NCI-H1694 treated with DMSO at 0.1 percent for 48 hours (cell line): ENCODE data around the gene FUT8.

Experiments
- DNase-seq: peaks from one replicate; lab custom pipeline; 2025; lab: John Stamatoyannopoulos, UW

The FUT8 gene

GRCh38 chr14:65412032-65412846 lies at the start of gene FUT8:
FUT8 (plus strand) TSS chr14:65412730; CDS start chr14:65561564, 148,834 bp downstream.
- DNase-seq = peak; percentile 94

- no peak for DNase-seq
Measured at GRCh38 chr14:65366802-65367565, 45.5 kb upstream of the FUT8 start.

DNA sequence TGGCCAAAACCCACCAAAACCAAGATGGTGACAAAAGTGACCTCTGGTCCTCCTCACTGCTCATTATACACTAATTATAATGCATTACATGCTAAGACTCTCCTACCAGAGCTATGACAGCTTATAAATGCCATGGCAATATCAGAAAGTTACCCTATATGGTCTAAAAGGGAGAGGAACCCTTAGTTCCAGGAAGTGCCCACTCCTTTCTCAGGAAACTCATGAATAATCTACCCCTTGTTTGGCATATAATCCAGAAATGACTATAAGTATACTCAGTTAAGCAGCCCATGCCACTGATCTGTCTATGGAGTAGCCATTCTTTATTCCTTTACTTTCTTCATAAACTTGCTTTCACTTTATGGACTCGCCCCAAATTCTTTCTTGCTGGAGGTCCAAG lies 43.0 kb upstream of the FUT8 start:
- no peak for DNase-seq

DNA sequence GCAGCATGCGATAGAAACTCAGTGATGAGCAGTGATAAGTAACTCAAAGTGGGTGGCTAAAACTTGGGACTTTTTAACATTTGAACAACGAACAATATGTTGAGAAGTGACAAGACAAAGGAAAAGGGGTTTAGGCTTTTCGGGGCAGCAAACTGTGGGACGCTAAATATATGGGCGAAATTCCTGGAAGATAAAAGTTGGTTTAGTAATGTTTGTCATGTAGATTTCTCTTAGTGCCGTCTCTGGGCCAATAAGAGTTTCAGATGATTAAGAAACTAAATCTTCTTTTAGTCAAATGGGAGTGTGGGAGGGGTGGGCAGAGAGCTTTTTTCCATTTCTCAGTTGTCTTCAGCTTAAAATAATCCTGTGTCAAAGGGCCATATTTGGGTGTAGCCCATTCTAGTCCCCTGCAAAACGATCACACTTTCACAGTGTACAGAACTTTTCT lies 41.7 kb upstream of the FUT8 start:
- DNase-seq = no peak

- DNase-seq = no peak
Measured at GRCh38 chr14:65371784-65372183, 40.7 kb upstream of the FUT8 start.

DNA sequence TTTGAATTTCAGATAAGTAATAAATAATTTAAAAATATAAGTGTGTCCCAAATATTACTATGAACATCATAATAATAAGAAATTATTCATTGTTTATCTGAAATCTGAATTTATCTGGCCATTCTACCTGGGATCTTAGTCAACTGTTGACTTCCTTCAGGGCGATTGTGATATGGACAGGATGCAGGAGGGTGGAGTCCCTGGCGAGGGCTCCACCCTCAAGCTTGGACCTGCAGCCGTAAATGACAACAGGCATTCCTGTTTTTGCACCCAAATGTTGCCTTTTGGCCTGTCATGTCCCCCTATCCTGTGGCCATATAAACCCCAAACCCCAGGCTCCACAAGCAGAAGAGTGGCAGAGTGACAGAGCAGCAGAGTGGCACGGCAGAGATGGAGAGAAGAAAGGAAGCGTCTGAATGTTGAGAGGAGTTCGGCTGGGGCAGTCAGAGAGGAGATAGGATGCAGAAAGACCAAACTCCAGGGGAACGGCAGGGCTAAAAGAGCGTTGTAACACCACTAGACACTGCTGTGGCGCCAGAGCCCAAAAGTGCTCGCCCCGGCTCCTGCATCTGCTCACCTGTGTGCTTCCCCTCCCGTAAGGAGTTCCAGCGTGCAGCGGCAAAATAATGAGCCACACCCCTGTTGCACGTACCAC lies 39.4 kb upstream of the FUT8 start:
- DNase-seq = no peak

DNA sequence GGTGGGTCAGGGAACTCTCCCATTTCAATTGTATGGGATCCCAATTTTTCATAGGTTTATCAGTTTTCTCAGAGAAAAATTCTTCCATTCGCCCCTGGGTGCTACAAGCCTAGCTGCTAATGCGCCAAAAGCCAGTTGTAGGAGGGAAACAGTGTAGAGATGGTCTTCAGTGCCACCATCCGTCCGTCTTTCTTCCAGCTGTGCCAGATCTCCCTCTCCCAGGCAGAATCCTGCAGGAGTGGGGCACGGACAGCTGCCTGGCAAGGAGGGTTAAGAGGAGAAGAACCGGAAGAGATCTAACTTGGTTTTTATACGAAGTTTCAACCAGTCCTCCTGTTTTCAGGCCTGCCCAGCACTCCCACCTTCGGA lies 38.9 kb upstream of the FUT8 start:
- no peak for DNase-seq

GRCh38 chr14:65377576-65377975 lies 35.0 kb upstream of the FUT8 start:
- no peak for DNase-seq

DNA sequence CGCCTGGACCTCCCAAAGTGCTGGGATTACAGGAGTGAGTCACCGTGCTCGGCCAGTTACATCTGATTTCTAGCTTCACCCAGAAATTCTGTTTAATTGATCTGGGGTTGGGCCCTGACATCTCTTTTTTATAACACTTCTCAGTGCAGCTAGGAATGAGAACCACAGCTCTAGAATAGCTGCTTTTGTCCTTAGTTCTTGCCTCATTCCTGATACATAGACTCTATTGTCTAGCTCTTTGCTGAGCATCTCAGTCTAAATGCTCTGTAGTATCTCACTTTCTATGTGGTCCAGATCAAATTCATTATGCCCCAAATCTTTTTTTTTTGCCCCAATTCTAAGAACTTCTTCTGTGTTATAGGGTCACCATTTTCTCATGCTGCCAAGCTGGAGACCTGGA lies 29.9 kb upstream of the FUT8 start:
- no peak for DNase-seq

DNA sequence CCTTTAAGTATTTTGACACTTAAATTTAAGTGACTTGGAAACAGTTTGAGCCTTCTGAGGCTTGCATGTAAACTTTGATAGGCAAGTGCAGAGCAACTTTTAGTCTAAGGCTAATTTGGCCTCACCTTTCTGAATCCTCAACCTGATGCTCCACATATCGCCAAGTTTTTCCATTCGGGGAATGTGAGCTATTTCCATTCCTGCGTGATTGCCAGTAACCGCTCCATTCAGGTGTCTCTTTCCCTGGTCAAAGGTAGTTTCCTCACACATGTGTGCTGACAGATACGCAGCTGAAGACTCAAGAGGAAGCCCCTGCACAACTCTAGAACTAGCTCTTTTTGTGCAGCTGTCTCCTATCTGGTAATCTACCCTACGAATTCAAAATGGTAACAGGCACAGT lies 25.4 kb upstream of the FUT8 start:
- DNase-seq = no peak

DNA sequence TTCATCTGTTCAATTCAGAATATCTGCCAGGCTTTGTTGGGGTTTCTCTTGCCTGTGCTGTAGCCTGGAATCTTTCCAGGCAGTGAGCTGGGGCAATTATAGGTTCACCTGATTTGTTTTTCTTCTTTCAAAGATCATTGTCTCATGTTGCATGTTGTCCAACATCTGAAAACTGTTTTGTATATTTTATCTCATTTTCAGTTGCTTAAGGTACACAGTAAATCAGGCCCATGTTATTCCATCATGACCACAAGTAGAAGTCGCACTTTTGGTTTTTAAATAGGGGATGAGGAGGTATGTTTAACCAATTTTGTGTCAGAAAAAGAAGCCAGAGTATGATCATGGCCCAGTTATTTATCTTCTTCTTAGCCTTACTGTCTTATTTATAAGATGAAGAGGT lies 24.9 kb upstream of the FUT8 start:
- no peak for DNase-seq

- no peak for DNase-seq
Measured at GRCh38 chr14:65392296-65392695, 20.2 kb upstream of the FUT8 start.

DNA sequence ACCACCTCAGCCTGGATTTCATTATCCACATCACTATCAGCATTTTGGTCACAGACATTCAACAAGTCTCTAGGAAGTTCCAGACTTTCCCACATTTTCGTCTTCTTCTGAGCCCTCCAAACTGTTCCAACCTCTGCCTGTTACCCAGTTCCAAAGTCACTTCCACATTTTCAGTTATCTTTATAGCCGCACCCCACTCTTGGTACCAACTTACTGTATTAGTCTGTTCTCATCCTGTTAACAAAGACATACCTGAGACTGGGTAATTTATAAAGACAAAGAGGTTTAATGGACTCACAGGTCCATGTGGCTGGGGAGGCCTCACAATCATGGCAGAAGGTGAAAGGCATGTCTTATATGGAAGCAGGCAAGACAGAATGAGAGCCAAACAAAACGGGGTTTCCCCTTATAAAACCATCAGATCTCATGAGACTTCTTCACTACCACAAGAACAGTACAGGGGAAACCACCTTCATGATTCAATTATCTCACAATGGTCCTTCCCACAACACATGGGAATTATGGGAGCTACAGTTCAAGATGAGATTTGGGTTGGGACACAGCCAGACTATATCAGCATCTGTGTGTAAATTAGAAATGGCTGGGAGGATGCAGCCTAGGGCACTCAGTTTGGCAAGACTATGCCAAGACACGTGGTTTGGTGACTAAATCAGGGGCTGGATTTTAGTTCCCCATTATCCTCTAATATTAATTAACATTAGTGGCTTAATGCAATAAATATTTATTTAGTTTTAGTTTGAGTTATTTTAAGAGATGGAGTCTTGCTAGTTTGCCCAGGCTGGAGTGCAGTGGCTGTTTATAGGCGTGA lies 16.2 kb upstream of the FUT8 start:
- DNase-seq = no peak

- no peak for DNase-seq
Measured at GRCh38 chr14:65403231-65403630, 9.3 kb upstream of the FUT8 start.

GRCh38 chr14:65408113-65408512 lies 4.4 kb upstream of the FUT8 start:
- no peak for DNase-seq

DNA sequence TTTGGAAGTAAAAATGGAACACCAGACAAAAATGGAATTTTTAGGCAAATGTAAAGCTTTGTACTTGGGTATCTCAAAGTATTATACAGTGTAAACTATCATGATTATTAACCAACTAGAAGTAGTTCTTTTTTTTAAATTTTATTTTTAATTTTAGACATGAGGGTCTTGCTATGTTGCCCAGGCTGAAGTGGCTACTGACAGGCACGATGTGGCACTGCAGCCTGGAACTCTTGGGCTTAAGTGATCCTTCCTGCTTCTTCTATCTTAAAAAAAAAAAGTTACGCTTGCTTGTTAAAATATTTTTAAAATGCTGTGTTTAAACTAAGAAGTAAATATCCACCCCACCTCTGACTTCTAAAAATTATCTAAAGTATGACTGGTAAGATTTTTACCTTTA lies 1.9 kb upstream of the FUT8 start:
- DNase-seq = no peak

DNA sequence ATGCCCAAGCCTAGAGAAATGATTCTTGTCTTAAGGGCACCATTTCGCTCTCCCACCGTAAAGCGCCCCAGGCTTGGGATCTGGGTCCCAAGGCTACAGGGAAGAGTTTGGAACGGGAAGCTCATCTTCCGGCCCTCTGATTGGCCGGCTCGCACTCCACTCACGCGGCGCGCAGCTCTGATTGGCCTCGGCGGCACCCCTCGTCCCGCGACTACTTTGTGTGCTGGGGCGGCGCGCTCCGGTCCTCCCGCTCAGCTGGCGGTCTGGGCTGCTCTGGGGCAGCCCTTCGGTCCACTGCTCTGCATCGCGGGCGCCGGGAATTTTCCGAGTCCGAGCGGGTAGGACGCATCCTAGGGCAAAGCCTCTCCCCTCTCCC lies 886 bp upstream of the FUT8 start:
- DNase-seq = peak; percentile 95

GRCh38 chr14:65412856-65413738 lies 567 bp downstream of the FUT8 start:
- peak; percentile 76 for DNase-seq

DNA sequence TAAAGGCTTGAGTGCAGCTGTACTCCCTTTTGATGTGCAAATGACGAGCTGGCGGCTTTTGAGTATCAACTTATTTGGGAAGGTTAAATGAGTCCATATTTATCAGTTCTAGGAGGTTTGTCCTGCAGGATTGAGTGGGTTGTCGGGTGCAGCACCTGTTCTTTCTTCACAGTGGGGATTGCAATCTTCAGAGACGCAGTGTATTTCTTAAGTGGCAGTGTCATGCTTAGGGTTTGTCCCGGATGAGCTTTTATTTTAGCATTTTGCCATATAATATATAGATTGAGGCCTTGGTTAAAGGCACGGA lies 1.2 kb downstream of the FUT8 start:
- DNase-seq = peak; percentile 15

DNA sequence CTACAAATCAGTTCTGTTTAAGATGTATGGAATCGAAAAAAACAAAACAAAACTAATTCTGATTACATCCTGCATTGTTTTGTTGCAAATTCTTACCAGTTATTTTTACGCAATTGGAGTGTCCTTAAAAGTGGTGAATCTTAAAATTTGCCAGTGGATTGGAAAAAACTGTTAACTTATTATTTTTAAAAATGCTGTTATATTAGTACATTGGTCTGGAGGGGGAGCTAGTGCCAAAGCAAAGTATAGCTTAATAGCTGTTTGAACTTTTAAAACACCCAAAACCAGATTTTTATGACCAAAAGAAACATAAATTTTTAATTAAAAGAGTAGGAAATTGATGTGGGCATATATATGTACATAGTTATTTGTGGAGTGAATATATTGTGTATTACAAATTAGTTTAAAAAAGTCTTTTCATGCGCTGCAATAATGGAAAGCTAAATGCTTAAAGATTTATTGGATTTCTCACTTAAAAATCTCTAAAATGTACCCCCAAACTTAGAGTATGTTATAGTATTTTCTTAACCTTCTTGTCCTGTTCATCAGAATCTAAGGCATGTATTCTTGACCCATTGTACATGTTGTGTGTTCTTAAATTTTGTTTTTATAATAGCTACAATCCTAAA lies 2.5 kb downstream of the FUT8 start:
- peak; percentile 68 for DNase-seq

DNA sequence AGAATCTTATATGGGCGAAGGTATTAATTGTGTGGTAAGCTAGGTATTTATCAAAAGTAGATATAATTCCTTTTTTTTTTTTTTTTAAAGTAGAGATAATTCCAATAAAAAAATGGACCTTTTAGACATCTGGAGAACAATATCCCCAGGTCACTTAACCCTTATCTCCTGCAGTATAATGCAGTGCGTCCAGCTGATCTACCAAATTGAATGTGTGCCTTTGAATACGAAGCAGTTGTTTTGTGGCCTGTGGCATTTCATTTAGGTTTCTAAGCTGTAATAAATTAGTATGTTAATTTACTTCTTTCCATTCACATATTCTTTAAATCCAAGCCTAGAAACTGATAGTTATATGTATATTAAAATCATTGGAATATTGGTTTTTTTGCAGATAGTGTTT lies 3.1 kb downstream of the FUT8 start:
- no peak for DNase-seq
